Stomach (tissue), 4 donors: Measurements from ENCODE around the gene ADGRD1.

Experiments used
- POLR2AphosphoS5 ChIP-seq, 3 donors: sonication (generic); formaldehyde crosslinking; IDR thresholded peaks; one replicate each; pipeline ENCODE4 v1.6.1; 2016; ENCODE audit warnings: antibody characterized with exemption in 3 of 3
- TF ChIP-seq, protein P1 (sequence below), 7 experiments: fragments of 450-650 bp in 4 of 7; fragments of 200-600 bp in 3 of 7; sonication (generic) in 3 of 7; IDR thresholded peaks; one replicate each; pipeline ENCODE4 v1.5.1; 2016 to 2019; ENCODE audit warnings: antibody characterized with exemption in 7 of 7, control low read depth in 2 of 7, mild to moderate bottlenecking in 1 of 7

DNA sequence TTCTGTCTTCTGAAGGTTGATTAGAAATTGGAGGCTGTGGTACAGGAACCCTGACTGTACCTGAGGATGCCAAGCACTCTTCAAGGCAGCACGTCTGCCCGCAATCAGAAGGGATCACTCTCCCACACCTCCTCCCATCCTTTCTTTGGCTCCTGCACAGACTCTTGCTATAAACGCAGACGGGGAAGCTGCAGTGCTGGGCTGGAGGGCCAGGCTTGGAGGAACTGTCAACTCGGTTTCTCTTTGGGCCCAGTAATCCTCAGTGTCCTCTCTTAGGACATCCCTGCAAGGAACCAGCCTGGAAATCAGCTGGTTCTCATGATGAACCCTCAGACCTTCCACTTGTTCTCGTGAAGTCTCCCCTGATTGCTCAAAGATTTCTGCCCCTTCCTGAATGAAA lies 201.4 kb downstream of the ADGRD1 start:
- TF ChIP-seq, protein P1, sequence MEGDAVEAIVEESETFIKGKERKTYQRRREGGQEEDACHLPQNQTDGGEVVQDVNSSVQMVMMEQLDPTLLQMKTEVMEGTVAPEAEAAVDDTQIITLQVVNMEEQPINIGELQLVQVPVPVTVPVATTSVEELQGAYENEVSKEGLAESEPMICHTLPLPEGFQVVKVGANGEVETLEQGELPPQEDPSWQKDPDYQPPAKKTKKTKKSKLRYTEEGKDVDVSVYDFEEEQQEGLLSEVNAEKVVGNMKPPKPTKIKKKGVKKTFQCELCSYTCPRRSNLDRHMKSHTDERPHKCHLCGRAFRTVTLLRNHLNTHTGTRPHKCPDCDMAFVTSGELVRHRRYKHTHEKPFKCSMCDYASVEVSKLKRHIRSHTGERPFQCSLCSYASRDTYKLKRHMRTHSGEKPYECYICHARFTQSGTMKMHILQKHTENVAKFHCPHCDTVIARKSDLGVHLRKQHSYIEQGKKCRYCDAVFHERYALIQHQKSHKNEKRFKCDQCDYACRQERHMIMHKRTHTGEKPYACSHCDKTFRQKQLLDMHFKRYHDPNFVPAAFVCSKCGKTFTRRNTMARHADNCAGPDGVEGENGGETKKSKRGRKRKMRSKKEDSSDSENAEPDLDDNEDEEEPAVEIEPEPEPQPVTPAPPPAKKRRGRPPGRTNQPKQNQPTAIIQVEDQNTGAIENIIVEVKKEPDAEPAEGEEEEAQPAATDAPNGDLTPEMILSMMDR (IDR thresholded peaks at IDR 0.05), result no peak
- no peak for TF ChIP-seq POLR2AphosphoS5 (IDR thresholded peaks at IDR 0.05)
